ENCODE results near the gene TPP1. TPM values are rescaled to one million over a fixed set of nuclear protein-coding genes. Genes with fewer than 3 reads are reported as not detected.

TPP1 gene
- total RNA-seq, 2 experiments from 2014 or later = 114 to 120 TPM

DNA sequence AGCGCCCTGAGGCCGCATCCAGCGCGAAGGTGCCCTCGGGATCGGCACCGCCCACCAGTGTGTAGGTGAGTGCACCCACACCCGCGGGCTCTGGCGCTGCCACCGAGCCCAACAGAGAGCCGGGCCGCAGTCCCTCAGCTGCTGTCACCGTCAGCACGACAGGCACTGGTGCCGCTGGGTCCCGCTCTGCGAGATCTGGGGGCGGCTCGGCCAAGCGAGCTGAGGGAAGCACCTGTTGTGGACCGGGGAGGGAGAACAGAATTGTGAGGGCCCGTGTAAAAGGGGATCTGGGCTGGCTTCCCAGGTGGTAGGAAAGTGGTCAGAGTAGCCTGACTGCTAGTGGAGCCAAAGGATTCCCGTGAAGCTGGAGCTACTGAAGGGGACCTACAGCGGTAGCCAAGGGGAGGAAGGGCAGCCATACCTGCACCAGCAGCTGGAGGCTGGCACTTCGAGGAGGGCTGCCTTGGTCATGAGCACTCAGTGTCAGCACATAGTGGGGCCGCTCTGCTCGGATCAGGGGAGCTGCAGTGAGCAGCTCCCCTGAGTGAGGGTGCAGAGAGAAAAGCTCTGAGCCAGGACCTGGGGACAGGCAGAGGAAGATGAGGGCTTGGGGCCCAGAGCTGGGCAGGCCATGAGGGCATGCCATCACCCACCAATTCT is 11.5 kb upstream of the TPP1 start:
- POLR2A ChIA-PET = interaction anchor here (2.1 kb wide), 1 partner anchor 12 kb away, joined by 8 read pairs; the partner anchor contains the start of gene TPP1
- ATAC-seq (ENCODE audit: low read depth) (no peak), DNase-seq (no peak)
- no peak overlapping the region for H3K4me3 Mint-ChIP-seq
- no peaks in the 10 kb centered on the region for H3K36me3 Mint-ChIP-seq
- no peaks in the 10 kb centered on the region for H3K27me3 Mint-ChIP-seq
- peaks cover 18% of the 10 kb centered on the region for H3K4me1 Mint-ChIP-seq
- no peak overlapping the region for H3K27ac Mint-ChIP-seq
- no peaks in the 10 kb centered on the region for H3K9me3 Mint-ChIP-seq

DNA sequence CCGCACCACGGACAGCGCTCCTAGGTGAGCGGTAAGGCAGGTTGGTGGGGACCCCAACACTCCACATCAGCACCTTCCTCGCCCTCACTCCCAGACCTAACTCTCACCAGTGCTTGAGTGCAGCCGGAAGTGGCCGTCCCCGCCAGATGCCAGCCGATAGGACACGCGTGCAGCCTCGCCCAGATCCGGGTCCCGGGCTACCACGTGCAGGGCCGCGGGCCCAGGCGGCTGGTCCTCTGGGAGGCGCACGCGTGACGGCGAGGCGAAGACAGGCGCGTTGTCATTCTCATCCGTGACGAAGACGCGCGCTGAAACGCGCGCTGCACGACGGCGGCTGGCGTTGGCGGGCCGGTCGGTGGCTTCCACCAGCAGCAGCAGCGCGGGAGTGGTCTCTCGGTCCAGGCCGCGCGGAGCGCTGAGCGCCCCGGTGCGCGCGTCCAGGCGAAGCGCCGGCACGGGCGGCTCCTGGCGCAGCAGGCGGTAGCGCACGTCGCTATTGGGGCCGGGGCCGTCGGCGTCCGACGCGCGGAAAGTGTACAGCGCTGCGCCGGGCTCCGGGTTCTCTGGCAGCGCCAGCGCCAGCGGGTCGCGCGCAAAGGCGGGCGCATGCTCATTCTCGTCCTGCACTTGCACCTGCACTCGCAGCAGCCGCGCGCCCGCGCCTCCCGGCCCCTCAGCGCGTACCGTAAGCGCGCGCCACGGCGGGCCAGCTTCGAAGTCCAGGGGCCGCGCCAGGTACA is 10.8 kb upstream of the TPP1 start:
- H3K9me3 Mint-ChIP-seq = no peaks in the 10 kb centered on the region
- peaks cover 18% of the 10 kb centered on the region for H3K4me1 Mint-ChIP-seq
- no peak overlapping the region for H3K27ac Mint-ChIP-seq
- no peak for DNase-seq
- H3K4me3 Mint-ChIP-seq = no peak overlapping the region
- H3K36me3 Mint-ChIP-seq = no peaks in the 10 kb centered on the region
- H3K27me3 Mint-ChIP-seq = no peaks in the 10 kb centered on the region
- ATAC-seq (ENCODE audit: low read depth) = no peak
- POLR2A ChIA-PET = interaction anchor here (2.1 to 3.3 kb wide), 2 partner anchors 11 to 18 kb away, joined by 8 to 15 read pairs; partner anchors contain the start of genes TAF10 and TPP1

DNA sequence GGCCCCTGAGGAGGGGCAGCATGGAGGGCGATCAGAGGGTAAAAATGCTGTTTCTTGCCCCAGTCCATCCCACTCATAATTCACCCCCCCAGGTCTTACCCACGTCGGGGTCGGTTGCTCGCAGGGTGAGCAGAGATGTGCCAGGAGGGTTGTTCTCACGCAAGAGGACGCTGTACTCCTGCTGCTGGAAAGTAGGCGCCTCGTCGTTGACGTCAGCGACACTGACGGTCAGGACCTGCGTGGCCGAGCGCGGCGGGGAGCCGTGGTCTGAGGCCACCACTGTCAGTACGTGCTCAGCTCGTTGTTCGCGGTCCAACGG is 10.3 kb upstream of the TPP1 start:
- no peak overlapping the region for H3K4me3 Mint-ChIP-seq
- no peaks in the 10 kb centered on the region for H3K27me3 Mint-ChIP-seq
- H3K9me3 Mint-ChIP-seq = no peaks in the 10 kb centered on the region
- no peak for ATAC-seq (ENCODE audit: low read depth)
- no peaks in the 10 kb centered on the region for H3K36me3 Mint-ChIP-seq
- no peak overlapping the region for H3K27ac Mint-ChIP-seq
- no peak for DNase-seq
- peaks cover 18% of the 10 kb centered on the region for H3K4me1 Mint-ChIP-seq
- POLR2A ChIA-PET = interaction anchor here (3.3 kb wide), 1 partner anchor 17 kb away, joined by 15 read pairs; the partner anchor contains the start of gene TAF10

DNA sequence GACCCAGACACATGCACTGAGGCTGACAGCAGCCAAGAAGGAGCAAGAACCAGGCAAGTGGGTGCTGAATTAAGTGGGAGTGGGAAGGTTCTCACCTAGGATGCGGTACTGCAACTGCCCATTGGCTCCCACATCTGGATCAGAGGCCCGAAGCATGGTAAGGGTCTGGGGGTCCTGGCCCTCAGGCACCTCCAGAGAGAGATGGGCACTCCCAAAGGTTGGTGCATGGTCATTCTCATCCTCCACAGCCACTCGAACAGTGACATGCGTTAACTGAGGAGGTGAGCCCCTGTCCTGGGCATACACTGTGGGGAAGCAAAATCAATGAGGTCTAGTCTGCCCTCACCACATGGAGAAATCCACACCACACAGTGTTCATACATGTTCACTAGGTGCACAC is 9.3 kb upstream of the TPP1 start:
- DNase-seq (no peak), ATAC-seq (ENCODE audit: low read depth) (no peak)
- Mint-ChIP-seq H3K36me3 (no peaks in the 10 kb centered on the region), H3K9me3 (no peaks in the 10 kb centered on the region), H3K27ac (no peak overlapping the region), H3K4me3 (no peak overlapping the region), H3K4me1 (peaks cover 18% of the 10 kb centered on the region), H3K27me3 (no peaks in the 10 kb centered on the region)
- POLR2A ChIA-PET = interaction anchor here (3.0 to 3.3 kb wide), 2 partner anchors 10 to 16 kb away, joined by 15 to 16 read pairs; partner anchors contain the start of genes TAF10 and TPP1

DNA sequence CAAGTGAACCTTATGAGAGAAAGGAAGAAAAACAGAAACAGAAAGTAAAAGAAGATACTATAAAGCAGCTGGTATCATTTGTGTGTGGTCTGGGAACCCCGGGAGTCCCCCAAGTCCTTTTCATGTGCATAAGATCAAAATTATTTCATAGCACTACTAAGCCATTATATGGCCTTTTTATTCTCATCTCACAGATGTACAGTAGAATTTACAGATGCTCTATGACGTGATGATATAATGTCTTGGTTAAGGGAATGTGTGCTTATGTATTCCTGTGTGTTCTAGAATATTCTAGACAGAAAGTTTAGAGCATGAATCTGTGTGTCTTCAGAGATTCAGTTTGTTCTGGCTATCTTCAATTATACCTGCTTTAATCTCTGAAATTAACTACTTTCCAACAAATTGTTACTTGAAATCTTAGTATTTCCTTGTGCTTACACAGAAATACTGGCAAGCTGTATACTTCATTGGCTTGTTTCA is 8.6 kb upstream of the TPP1 start:
- Mint-ChIP-seq H3K9me3 (no peaks in the 10 kb centered on the region), H3K36me3 (no peaks in the 10 kb centered on the region), H3K27ac (peak overlapping the region; percentile 91), H3K4me1 (peaks cover 18% of the 10 kb centered on the region), H3K27me3 (no peaks in the 10 kb centered on the region), H3K4me3 (peak overlapping the region; percentile 79)
- POLR2A ChIA-PET = interaction anchor here (1.1 to 3.3 kb wide), 6 partner anchors 9 to 56 kb away, joined by 3 to 16 read pairs (median 6); partner anchors contain the start of genes ILK, MRPL17, RRP8 and TAF10
- DNase-seq (no peak), ATAC-seq (ENCODE audit: low read depth) (peak; percentile 76)

DNA sequence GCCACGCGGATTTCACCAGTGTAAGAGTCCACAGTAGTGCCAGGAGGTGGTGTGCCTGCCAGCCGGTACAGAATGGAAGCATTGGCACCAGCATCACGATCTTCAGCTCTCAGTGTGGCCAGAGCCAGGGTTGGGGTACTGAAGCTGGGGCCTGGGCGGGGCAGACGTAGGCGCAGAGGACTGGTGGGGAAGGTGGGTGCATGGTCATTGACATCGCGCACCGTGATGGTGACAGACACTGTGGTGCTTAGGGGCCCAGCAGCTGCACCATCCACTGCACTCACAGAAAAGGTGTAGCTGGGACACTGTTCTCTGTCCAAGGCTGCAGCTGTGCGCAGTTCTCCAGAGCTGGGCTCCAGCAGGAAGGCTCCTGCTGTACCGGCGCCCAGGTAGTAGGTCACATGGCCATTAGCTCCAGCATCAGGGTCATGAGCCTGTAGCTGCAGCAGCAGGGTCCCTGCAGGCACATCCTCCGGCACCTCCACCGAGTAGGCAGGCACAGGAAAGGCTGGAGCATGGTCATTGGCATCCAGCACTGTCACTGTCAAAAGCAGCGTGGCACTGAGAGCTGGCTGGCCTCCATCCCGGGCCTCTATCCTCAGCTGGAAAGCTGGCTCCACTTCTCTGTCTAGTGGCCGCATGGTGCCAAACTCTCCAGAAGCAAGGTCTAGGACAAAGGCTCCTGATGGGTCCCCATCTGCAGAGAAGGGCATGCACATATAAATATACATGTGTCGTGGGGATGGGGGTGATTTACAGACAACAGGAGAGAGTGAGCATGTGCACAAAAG is 7.9 kb upstream of the TPP1 start:
- POLR2A ChIA-PET = interaction anchor here (1.1 to 3.3 kb wide), 6 partner anchors 9 to 56 kb away, joined by 3 to 16 read pairs (median 6); partner anchors contain the start of genes ILK, MRPL17, RRP8 and TAF10
- no peaks in the 10 kb centered on the region for H3K36me3 Mint-ChIP-seq
- no peaks in the 10 kb centered on the region for H3K9me3 Mint-ChIP-seq

DNA sequence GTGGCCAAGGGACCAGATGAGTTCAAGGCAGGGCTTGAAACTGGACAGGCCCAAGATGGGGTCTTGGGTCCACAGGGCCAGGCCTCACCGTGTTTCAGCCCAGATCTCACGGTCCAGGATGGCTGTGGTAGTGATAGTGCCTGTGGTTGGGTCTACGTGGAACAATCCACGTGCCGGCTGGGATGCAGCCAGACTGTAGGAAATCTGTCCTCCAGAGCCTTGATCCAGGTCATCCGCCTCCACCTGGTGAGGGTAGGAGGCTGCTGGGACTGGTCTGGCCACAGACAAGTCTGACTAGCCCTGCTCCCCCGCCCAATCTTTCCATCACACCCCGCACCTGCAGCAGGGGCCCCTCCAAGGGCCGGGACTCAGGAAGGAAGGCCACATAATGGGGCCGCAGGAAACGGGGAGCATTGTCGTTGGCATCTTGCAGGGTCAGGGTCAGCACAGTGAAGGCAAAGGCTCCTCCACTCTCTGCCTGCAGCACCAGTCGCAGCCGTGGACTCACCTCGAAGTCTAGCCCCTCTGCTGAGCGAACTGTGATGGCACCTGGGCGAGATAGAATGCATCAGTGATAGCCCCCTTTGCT is 6.7 kb upstream of the TPP1 start:
- no peak for DNase-seq
- no peaks in the 10 kb centered on the region for H3K9me3 Mint-ChIP-seq

More for the DNA sequence above, 7.9 kb upstream of the TPP1 start:
- peaks cover 18% of the 10 kb centered on the region for H3K4me1 Mint-ChIP-seq
- H3K4me3 Mint-ChIP-seq = peak overlapping the region; percentile 79
- peak overlapping the region; percentile 91 for H3K27ac Mint-ChIP-seq
- DNase-seq (no peak), ATAC-seq (ENCODE audit: low read depth) (no peak)
- H3K27me3 Mint-ChIP-seq = no peaks in the 10 kb centered on the region

DNA sequence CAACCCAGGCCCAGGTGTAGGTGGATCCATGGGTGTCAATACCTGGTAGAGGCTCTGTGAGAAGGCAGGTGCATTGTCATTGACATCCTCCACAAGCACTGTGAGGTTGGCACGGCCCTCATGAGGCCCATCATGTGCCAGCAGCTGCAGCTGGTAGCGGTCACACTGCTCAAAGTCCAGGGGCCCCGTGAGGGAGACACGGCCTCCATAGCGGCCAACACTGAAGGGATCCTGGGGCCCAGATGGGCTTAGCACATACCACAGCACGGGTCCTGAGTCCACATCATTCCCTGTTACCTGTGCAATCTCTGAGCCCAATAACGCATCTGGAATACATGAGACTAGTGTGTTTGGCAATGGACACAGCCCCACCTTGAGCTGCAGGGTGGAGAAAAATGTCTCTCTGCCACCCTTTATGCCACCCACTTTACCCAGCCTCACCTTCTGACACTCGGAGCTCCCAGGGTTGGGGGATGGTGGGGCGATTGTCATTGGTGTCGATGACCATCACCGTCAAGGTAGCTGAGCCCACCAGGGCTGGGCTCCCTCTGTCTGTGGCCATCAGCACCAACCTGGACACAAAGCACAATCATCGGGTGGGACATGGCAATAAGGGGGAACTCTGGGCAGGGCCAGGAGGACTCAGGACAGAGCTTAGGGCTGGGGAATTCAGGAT is 6.1 kb upstream of the TPP1 start:
- Mint-ChIP-seq H3K27me3 (no peaks in the 10 kb centered on the region), H3K9me3 (no peaks in the 10 kb centered on the region), H3K4me3 (no peak overlapping the region), H3K4me1 (peaks cover 16% of the 10 kb centered on the region), H3K36me3 (no peaks in the 10 kb centered on the region), H3K27ac (no peak overlapping the region)
- DNase-seq (peak; percentile 21), ATAC-seq (ENCODE audit: low read depth) (no peak)
- POLR2A ChIA-PET = no interaction called here

More for the DNA sequence above, 6.7 kb upstream of the TPP1 start:
- no peak for ATAC-seq (ENCODE audit: low read depth)
- no peaks in the 10 kb centered on the region for H3K27me3 Mint-ChIP-seq
- peaks cover 16% of the 10 kb centered on the region for H3K4me1 Mint-ChIP-seq
- H3K27ac Mint-ChIP-seq = no peak overlapping the region
- no peak overlapping the region for H3K4me3 Mint-ChIP-seq
- no peaks in the 10 kb centered on the region for H3K36me3 Mint-ChIP-seq
- POLR2A ChIA-PET = interaction anchor here (3.0 kb wide), 1 partner anchor 7 kb away, joined by 16 read pairs; the partner anchor contains the start of gene TPP1

DNA sequence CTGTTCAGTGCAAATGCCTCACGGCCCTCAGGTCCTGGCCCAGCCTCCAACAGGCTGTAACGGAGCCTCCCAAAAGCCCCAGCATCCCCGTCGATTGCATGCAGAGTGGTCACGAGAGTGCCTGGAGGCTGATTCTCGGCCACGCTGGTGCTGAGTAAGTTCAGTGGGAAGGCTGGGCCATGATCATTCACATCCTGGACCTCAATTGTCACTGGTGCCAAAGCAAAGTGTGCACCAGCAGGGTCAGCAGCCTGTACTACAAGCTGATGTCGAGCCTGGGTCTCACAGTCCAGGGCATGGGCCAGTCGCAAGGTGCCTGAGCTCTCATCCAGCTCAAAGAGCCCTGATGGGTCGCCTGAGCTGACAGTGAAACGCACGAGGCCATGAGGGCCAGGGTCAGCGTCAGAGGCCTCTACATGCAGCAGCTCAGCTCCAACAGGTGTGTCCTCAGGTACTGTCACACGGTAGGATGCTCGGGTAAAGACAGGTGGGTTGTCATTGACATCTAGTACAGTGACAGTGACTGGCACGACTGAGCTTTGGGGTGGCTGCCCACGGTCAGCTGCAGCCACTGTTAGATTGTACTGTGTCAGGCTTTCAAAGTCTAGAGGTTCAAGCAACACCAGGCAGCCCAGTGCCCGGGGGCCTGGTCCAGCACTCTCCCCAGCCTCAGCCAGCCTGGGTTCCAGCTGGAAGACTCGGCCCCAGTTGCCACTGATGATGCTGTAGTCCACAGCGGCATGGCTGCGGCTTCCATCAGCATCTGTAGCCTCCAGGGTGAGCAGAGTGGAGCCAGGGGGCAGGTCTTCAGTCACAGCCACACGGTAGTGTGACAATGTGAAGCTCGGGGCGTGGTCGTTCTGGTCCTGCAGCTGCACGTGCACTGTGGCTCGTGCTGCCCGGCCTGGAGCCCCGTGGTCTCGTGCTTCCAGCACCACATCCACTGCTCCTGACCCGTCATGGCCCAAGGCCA is 4.5 kb upstream of the TPP1 start:
- H3K9me3 Mint-ChIP-seq = no peaks in the 10 kb centered on the region
- ATAC-seq (ENCODE audit: low read depth) (no peak), DNase-seq (peak; percentile 26)
- no peaks in the 10 kb centered on the region for H3K27me3 Mint-ChIP-seq
- no peaks in the 10 kb centered on the region for H3K36me3 Mint-ChIP-seq
- peaks cover 16% of the 10 kb centered on the region for H3K4me1 Mint-ChIP-seq
- no peak overlapping the region for H3K27ac Mint-ChIP-seq
- POLR2A ChIA-PET = interaction anchor here (1.3 kb wide), 1 partner anchor 12 kb away, joined by 3 read pairs; the partner anchor contains the start of gene TAF10
- H3K4me3 Mint-ChIP-seq = no peak overlapping the region

DNA sequence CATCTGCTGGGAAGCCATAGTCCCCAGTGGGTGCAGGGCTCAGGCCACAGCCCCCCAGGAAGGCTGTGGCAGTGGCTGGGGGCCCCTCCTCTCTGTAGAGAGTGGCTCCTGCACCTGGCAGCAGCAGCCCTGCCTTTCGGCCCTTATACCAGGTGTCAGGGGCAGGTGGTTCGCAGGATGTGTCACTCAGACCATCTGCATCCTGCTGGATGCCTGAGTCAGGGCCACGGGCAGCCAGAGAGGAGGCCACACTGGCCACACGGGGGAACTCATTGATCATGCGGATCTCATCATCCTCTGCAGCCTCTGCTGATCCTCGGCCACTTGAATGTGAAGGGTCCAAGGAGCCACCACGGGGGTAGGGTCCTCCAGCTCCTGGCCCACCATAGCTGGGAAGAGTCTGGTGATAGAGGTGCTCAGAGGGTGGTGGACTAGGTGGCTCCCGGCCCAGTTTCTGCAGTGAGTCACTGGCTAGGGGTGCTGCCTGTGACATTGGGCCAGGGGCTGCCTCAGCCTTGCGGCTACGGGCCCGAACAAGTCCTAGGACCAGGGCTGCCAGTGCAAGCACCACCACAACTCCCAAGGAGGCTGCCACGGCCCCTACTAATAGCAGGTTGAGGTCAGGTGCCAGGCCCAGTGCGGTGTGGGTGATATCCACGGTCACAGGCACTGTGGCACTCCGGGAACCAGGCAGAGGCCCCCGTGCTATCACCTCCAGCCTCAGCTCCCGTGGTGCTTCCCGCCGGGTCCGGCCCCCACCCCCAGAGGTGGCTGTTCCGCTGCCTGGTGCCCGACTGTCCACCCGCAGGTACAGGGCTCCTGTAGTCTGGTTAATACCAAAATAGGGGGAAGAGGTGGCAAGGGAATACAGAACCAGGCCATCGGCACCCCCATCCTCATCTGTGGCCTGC is 3.3 kb upstream of the TPP1 start:
- ATAC-seq (ENCODE audit: low read depth) = no peak

More for the DNA sequence above, 3.3 kb upstream of the TPP1 start:
- POLR2A ChIA-PET = interaction anchor here (1.3 to 5.4 kb wide), 2 partner anchors 15 to 51 kb away, joined by 3 to 95 read pairs; partner anchors contain the start of genes ILK, RRP8 and TAF10
- H3K27me3 Mint-ChIP-seq = no peaks in the 10 kb centered on the region
- no peak for DNase-seq
- H3K4me1 Mint-ChIP-seq = peaks cover 11% of the 10 kb centered on the region
- no peaks in the 10 kb centered on the region for H3K36me3 Mint-ChIP-seq
- no peak overlapping the region for H3K27ac Mint-ChIP-seq
- no peaks in the 10 kb centered on the region for H3K9me3 Mint-ChIP-seq
- H3K4me3 Mint-ChIP-seq = no peak overlapping the region

Data from activated naive CD8-positive, alpha-beta T cell treated with anti-CD3 and anti-CD28 coated beads, Interleukin-2, amount 10 ng/mL, durations not matched to agents 7 days and 5 days (primary cell).